K562 (cell line): Measurements from ENCODE around the gene UTS2R. TPM values are rescaled to one million over a fixed set of nuclear protein-coding genes. Genes with fewer than 3 reads are reported as not detected.
A peak's percentile ranks its signal among the peaks of the same experiment; 100 is the strongest.

ENCODE experiments used
- CBFA2T2 ChIP-seq: fragments of 450-650 bp; conservative IDR thresholded peaks from 2 replicates; pipeline ENCODE4 v1.6.1; 2017; ENCODE audit warnings: mild to moderate bottlenecking
- CCAR2 ChIP-seq: fragments of 200-400 bp; formaldehyde crosslinking; IDR thresholded peaks from 2 replicates; pipeline ENCODE4 v1.6.1; 2017; ENCODE audit warnings: mild to moderate bottlenecking, low read depth, low read length
- DPF2 ChIP-seq: fragments of 450-650 bp; IDR thresholded peaks from 2 replicates; pipeline ENCODE4 v1.6.1; 2016
- ESRRA ChIP-seq: fragments of 450-650 bp; IDR thresholded peaks from 2 replicates; pipeline ENCODE4 v1.6.1; 2014; ENCODE audit warnings: low read depth, mild to moderate bottlenecking, moderate library complexity, borderline replicate concordance
- FIP1L1 ChIP-seq: fragments of 200-400 bp; formaldehyde crosslinking; IDR thresholded peaks from 2 replicates; pipeline ENCODE4 v1.6.1; 2018; ENCODE audit warnings: mild to moderate bottlenecking, low read depth, low read length; ENCODE audit not compliant: poor library complexity, severe bottlenecking
- HDAC1 ChIP-seq, 2 experiments: fragments of 450-650 bp; IDR thresholded peaks; 2 replicates each; pipeline ENCODE4 v1.6.1; 2016 to 2017; ENCODE audit warnings: inconsistent platforms in 1 of 2, mild to moderate bottlenecking in 1 of 2, moderate library complexity in 1 of 2
- HMGN3 ChIP-seq: IDR thresholded peaks from 2 replicates; pipeline ENCODE4 v1.6.1; 2011; ENCODE audit warnings: borderline replicate concordance, low read depth, mild to moderate bottlenecking, mixed read lengths, low read length; ENCODE audit not compliant: insufficient read length; ENCODE audit errors: extremely low read depth
- KDM5B ChIP-seq: fragments of 200-600 bp; sonication (generic); IDR thresholded peaks from 2 replicates; pipeline ENCODE4 v1.6.1; 2012; ENCODE audit warnings: low read depth, mild to moderate bottlenecking, moderate library complexity, low read length, control low read depth, inconsistent platforms; ENCODE audit not compliant: insufficient replicate concordance
- MLLT1 ChIP-seq, 2 experiments: fragments of 450-650 bp; IDR thresholded peaks; 2 replicates each; pipeline ENCODE4 v1.6.1; 2016
- PCBP1 ChIP-seq: fragments of 200-400 bp; formaldehyde crosslinking; IDR thresholded peaks from 2 replicates; pipeline ENCODE4 v1.6.1; 2018; ENCODE audit warnings: mild to moderate bottlenecking, low read depth, low read length; ENCODE audit not compliant: poor library complexity, severe bottlenecking
- PML ChIP-seq: IDR thresholded peaks from 2 replicates; pipeline ENCODE4 v1.6.1; 2012; ENCODE audit warnings: low read length, inconsistent platforms
- RBM14 ChIP-seq: fragments of 200-400 bp; formaldehyde crosslinking; IDR thresholded peaks from 2 replicates; pipeline ENCODE4 v1.6.1; 2018; ENCODE audit warnings: low read depth, mild to moderate bottlenecking, low read length, moderate library complexity, borderline replicate concordance; ENCODE audit not compliant: insufficient read depth
- SMARCE1 ChIP-seq: fragments of 450-650 bp; IDR thresholded peaks from 2 replicates; pipeline ENCODE4 v1.7.1; 2016; ENCODE audit warnings: mild to moderate bottlenecking
- SP2 ChIP-seq: IDR thresholded peaks from 2 replicates; pipeline ENCODE4 v1.6.1; 2011; ENCODE audit warnings: mild to moderate bottlenecking, low read depth, low read length, moderate library complexity; ENCODE audit not compliant: poor library complexity, severe bottlenecking; ENCODE audit errors: extremely low read depth
- TCF3 ChIP-seq: sonication (generic); formaldehyde crosslinking; IDR thresholded peaks from 2 replicates; pipeline ENCODE4 v1.4.0; 2020; ENCODE audit warnings: mild to moderate bottlenecking, missing genetic modification reagents
- TFAM ChIP-seq: fragments of 250-450 bp; sonication (Bioruptor Pico); conservative IDR thresholded peaks from 2 replicates; pipeline ENCODE4 v1.5.0; 2021; ENCODE audit warnings: mild to moderate bottlenecking, moderate library complexity
- ZBTB33 ChIP-seq: sonication (generic); formaldehyde crosslinking; IDR thresholded peaks from 2 replicates; pipeline ENCODE4 v1.8.1; 2023; ENCODE audit warnings: mild to moderate bottlenecking, missing genetic modification reagents
- ZBTB7A ChIP-seq: IDR thresholded peaks from 2 replicates; pipeline ENCODE4 v1.6.1; 2011; ENCODE audit warnings: low read depth, mild to moderate bottlenecking, low read length, moderate library complexity, borderline replicate concordance; ENCODE audit not compliant: control insufficient read depth
- ZNF133 ChIP-seq: fragments of 250-450 bp; sonication (Bioruptor Pico); IDR thresholded peaks from 2 replicates; pipeline ENCODE4 v1.4.0; 2020; ENCODE audit warnings: mild to moderate bottlenecking
- ZNF384 ChIP-seq: IDR thresholded peaks from 2 replicates; pipeline ENCODE4 v1.6.1; 2012; ENCODE audit warnings: low read depth, low read length, improper control_type of control experiment
- polyA plus RNA-seq, 8 experiments: library from polyadenylated mRNA; depleted of rRNA in 4 of 8; stranded (reverse) in 5 of 8; unstranded in 3 of 8; fragments of >200 nt; fragmentation: Nextera tagmentation in 2 of 8; fragmentation: Illumina TruSeq in 1 of 8; extraction: Ambion mirVana in 2 of 8; extraction: Trizol in 1 of 8; gene quantifications; 2 replicates each; pipeline versions ENCODE4 v1.2.1 to v1.2.3, GENCODE V29; 2011 to 2014; ENCODE audit warnings: inconsistent platforms in 1 of 8, missing spikeins in 1 of 8
- total RNA-seq, 7 experiments: library from RNA; depleted of rRNA in 6 of 7; stranded (reverse); fragments of >200 nt in 6 of 7; fragmentation: Illumina TruSeq in 2 of 7; extraction: Trizol in 2 of 7; gene quantifications; 2 replicates each; pipeline versions ENCODE4 v1.2.1 to v1.2.3, GENCODE V29; 2011 to 2021; ENCODE audit warnings: low replicate concordance in 1 of 7
- TF ChIP-seq, protein P1 (sequence below): sonication (generic); formaldehyde crosslinking; IDR thresholded peaks from 2 replicates; pipeline ENCODE4 v1.8.1; 2023; ENCODE audit warnings: mild to moderate bottlenecking, missing genetic modification reagents
- TF ChIP-seq, protein P2 (sequence below): sonication (generic); formaldehyde crosslinking; IDR thresholded peaks from 2 replicates; pipeline ENCODE4 v1.9.0; 2022; ENCODE audit warnings: mild to moderate bottlenecking, missing genetic modification reagents

UTS2R gene
- total and polyA plus RNA-seq, 9 of the 15 experiments (the other 6 are each of a cell fraction or from before 2014, with no cell fraction given) = 0.22 TPM; not detected in 8

DNA sequence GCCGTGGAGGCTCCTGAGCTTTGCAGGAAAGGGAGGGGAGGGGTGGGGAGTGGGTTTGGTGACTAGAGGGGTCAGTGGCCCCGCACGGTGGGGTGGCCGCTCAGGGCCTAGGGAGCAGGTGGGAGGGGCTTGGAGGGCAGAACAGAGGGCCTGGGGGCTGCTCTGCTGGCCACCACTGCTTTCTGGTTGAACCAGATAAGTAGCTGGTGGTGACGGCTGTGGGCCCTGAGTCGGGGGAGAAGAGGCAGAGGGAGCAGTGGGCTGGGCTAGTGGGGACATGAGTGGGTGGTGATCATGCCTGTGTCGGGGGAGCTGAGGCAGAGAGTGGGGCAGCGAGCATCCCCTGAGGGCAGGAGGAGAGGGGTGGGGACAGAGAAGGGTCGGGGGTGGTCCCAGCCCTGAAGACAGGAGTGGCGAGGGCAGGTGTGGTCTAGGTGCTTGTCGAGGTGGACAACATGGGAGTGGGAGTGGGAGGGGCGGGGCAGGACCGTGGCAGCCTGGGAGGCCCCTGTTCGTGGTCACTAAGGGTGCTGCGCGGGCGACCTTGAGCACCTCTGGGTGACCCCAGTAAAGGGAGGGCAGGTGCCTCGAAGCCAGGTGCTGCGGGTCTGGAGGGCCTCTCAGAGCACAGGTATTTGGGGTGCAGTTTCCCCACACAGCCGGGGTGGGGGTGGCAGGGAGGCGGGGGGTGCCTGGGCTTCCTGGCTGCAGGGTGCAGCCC, 47.9 kb upstream of the UTS2R start (continued):
- TF ChIP-seq ZBTB33 (0 out of 2 replicates have a peak, but pooled peaks have one; percentile 15), DPF2 (peak; percentile 78), HDAC1 (IDR thresholded peaks at IDR 0.05) (peak in 1 of 2 experiments; percentile 82; a peak in 2 of 4 replicates), TFAM (CRISPR knock-in tag) (no peak), PCBP1 (no peak), ESRRA (peak; percentile 18; the same call in 1 of the 2 replicates), SP2 (no peak), KDM5B (no peak), ZBTB7A (peak; percentile 93), CCAR2 (no peak), MLLT1 (IDR thresholded peaks at IDR 0.05) (0 out of 4 replicates have a peak, but pooled peaks of 1 of the 2 experiments have one; percentile 15), RBM14 (no peak), TCF3 (CRISPR knock-in tag) (peak; percentile 84), ZNF133 (CRISPR knock-in tag) (no peak), SMARCE1 (peak; percentile 45; the same call in 1 of the 2 replicates), PML (no peak), CBFA2T2 (peak; percentile 73), FIP1L1 (no peak), ZNF384 (no peak), HMGN3 (no peak)
- TF ChIP-seq, protein P1, sequence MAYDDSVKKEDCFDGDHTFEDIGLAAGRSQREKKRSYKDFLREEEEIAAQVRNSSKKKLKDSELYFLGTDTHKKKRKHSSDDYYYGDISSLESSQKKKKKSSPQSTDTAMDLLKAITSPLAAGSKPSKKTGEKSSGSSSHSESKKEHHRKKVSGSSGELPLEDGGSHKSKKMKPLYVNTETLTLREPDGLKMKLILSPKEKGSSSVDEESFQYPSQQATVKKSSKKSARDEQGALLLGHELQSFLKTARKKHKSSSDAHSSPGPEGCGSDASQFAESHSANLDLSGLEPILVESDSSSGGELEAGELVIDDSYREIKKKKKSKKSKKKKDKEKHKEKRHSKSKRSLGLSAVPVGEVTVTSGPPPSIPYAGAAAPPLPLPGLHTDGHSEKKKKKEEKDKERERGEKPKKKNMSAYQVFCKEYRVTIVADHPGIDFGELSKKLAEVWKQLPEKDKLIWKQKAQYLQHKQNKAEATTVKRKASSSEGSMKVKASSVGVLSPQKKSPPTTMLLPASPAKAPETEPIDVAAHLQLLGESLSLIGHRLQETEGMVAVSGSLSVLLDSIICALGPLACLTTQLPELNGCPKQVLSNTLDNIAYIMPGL (CRISPR knock-in tag) = no peak
- TF ChIP-seq, protein P2, sequence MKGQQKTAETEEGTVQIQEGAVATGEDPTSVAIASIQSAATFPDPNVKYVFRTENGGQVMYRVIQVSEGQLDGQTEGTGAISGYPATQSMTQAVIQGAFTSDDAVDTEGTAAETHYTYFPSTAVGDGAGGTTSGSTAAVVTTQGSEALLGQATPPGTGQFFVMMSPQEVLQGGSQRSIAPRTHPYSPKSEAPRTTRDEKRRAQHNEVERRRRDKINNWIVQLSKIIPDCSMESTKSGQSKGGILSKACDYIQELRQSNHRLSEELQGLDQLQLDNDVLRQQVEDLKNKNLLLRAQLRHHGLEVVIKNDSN = no peak
